HL-60/S4 treated with retinoic acid at 250 ng/mL for 4 days and 3 days (cell line): ENCODE data around the gene NHS.

Source experiments
- in situ Hi-C: fragments of 300-500 bp; cut with MboI; formaldehyde crosslinking; loops from 2 replicates; pipeline ENCODE4 v1.7.0; 2022; ENCODE audit warnings: low sequenced_read_pairs

NHS gene

GRCh38 chrX:17759990-17760389 is 385.0 kb downstream of the NHS start:
- in situ Hi-C loops, result no loop called here

- in situ Hi-C loops, result no loop called here
These were observed 392.7 kb downstream of the NHS start for GRCh38 chrX:17767734-17768133.

DNA sequence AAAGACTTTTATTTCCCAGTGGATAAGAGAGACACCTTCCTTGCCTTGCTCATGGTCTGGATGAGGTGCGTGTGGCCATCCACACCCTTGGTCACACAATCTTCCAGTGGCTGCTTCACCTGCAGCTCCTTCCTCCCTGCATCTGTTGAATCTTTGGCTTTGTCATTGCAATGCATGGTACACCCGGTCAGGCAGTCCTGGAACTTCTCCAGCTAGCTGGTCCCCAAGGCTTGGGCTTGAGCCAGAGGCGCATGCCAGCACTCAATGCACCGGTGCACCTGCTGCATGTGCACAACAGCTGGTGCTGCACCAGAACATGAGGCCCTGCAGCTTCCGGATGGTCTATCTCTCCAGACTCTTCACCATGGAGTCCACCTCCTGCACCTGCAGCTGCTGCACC is 394.0 kb downstream of the NHS start:
- in situ Hi-C loops, result no loop called here

DNA sequence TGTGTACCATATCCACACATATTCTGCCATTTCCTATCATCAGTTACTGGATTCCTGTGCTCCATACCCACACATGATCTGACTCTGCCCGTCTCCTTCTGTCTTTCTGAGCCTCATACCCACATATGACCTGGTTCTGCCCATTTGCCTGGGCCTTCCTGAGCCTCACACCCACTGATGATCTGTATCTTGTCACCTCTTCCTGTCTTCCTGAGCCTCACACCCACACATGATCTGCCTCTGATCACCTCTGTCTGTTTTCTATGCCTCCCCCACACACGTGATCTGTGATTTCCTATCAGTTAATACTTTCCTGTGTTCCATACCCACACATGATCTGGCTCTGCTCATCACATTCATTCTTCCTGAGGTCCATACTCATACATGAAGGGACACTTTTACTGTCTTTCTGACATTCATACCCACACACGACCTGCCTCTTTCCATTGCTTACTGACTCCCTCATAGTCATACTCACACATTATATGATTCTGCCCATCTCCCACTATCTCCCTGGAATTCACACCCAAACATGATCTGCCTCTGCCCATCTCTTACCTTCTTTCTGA is 394.8 kb downstream of the NHS start:
- in situ Hi-C loops, result no loop called here

GRCh38 chrX:17773221-17773876 is 398.3 kb downstream of the NHS start:
- in situ Hi-C loops, result no loop called here

DNA sequence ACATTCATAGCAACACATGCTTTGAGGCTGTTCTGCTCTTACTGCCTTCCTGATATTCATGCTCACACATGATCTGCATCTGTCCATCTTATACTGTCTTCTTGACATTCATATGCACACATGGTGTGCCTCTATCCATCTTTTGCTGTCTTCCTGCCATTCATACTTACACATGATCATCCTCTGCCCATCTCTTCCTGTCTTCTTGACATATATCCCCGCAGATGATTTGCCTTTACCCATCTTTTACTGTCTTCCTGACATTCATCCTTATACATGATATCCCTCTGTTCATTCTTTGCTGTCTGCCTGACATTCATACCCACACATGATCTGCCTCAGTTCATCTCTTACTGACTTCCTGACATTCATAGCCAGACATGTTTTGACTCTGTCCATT is 399.1 kb downstream of the NHS start:
- in situ Hi-C loops, result no loop called here

DNA sequence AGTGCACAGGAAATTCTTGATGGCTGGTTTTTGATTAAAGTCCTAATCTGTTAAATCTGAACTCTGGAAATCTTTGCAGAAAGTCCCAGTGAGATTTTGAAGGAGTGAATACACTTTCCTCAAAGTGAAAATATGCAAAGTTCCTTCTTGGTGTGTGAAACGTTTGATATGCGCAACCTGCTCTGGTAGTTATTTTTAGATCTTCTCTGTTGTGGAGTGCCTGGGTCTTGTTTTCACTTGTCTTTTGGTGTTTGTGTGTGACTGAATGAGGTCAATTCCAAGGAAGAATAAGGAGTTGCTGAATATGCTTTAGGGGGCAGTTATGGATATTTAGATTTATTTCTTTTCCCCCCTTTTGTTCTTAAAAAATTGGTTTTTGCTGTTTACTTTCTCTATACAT is 404.0 kb downstream of the NHS start:
- in situ Hi-C loops, result loop anchor here (25.0 kb wide), 1 partner anchor 608 kb away; no protein-coding TSS in a partner anchor

- in situ Hi-C loops, result loop anchor here (25.0 kb wide), 1 partner anchor 608 kb away; no protein-coding TSS in a partner anchor
These were observed 404.4 kb downstream of the NHS start for GRCh38 chrX:17779434-17779833.
